A673 (cell line): ENCODE data around the gene CDH12. TPM values are rescaled to one million over a fixed set of nuclear protein-coding genes. Genes with fewer than 3 reads are reported as not detected.

ENCODE experiments used
- BruUV-seq: library from RNA; stranded (reverse); fragments of 400-500 nt; replicated peaks from 2 replicates; lab custom pipeline; 2021; lab: Mats Ljungman, UMichigan
- CTCF ChIA-PET: fragments of 300-600 bp; sonication (Branson Sonifier 250); formaldehyde crosslinking; loops from one replicate; lab custom pipeline; 2022; ENCODE audit warnings: antibody characterized with exemption; lab: Charles Lee
- POLR2A ChIA-PET: fragments of 300-600 bp; sonication (Branson Sonifier 250); formaldehyde crosslinking; loops from one replicate; lab custom pipeline; 2022; ENCODE audit warnings: antibody characterized with exemption; ENCODE audit not compliant: low non-redundant PET; lab: Charles Lee
- DNase-seq: peaks from one replicate; pipeline ENCODE4 v3.0.0-alpha.2; 2015; ENCODE audit warnings: low spot score
- H3K27ac ChIP-seq: fragments of 200-600 bp; sonication (generic); 2 replicates; pipeline ENCODE4 v1.5.1; 2016; ENCODE audit warnings: mixed run types, low read depth, mild to moderate bottlenecking, mixed read lengths, antibody characterized with exemption, low read length; ENCODE audit not compliant: poor library complexity, severe bottlenecking
- H3K27me3 ChIP-seq: fragments of 200-600 bp; sonication (generic); replicated peaks from 2 replicates; pipeline ENCODE4 v1.6.1; 2017; ENCODE audit warnings: mixed run types, low read depth, mild to moderate bottlenecking, mixed read lengths, antibody characterized with exemption, low read length; ENCODE audit not compliant: insufficient read depth, poor library complexity
- H3K36me3 ChIP-seq: fragments of 200-600 bp; sonication (generic); 2 replicates; pipeline ENCODE4 v1.6.1; 2016; ENCODE audit warnings: mixed run types, mild to moderate bottlenecking, mixed read lengths, antibody characterized with exemption, low read length; ENCODE audit not compliant: insufficient read depth, poor library complexity, severe bottlenecking
- H3K4me1 ChIP-seq: fragments of 200-600 bp; sonication (generic); 2 replicates; pipeline ENCODE4 v1.6.1; 2017; ENCODE audit warnings: mixed run types, mild to moderate bottlenecking, mixed read lengths, antibody characterized with exemption, low read length; ENCODE audit not compliant: insufficient read depth, poor library complexity, severe bottlenecking
- H3K4me3 ChIP-seq: fragments of 200-600 bp; sonication (generic); 2 replicates; pipeline ENCODE4 v1.5.1; 2016; ENCODE audit warnings: low read depth, mixed run types, mild to moderate bottlenecking, mixed read lengths, low read length; ENCODE audit not compliant: poor library complexity, severe bottlenecking
- H3K9me3 ChIP-seq: fragments of 200-600 bp; sonication (generic); 2 replicates; pipeline ENCODE4 v1.6.1; 2016; ENCODE audit warnings: mixed run types, low read depth, mild to moderate bottlenecking, mixed read lengths, antibody characterized with exemption, low read length; ENCODE audit not compliant: poor library complexity, severe bottlenecking
- CTCF ChIP-seq: fragments of 300-800, 200-600 bp; sonication (generic); conservative IDR thresholded peaks from 2 replicates; pipeline ENCODE4 v1.5.1; 2017; ENCODE audit warnings: low read depth, mild to moderate bottlenecking, antibody characterized with exemption, low read length, moderate library complexity, mixed read lengths
- EZH2 ChIP-seq: fragments of 200-600 bp; sonication (generic); IDR thresholded peaks from 2 replicates; pipeline ENCODE4 v1.6.1; 2017; ENCODE audit warnings: borderline replicate concordance, low read depth, mild to moderate bottlenecking, mixed read lengths, antibody characterized with exemption, low read length; ENCODE audit not compliant: poor library complexity, severe bottlenecking
- intact Hi-C: fragments of 100-400 bp; cut with micrococcal nuclease; formaldehyde crosslinking; loops from one replicate; pipeline ENCODE4 v1.10.0; 2022; ENCODE audit not compliant: unreplicated experiment
- total RNA-seq: library from RNA; stranded (reverse); gene quantifications from 2 replicates; pipeline ENCODE4 v1.2.3, GENCODE V29; 2021

Gene CDH12
- total RNA-seq, 1 experiment from 2014 or later, result 39.5 TPM

GRCh38 chr5:21807953-21808352 is 1045.2 kb downstream of the CDH12 start:
- no peak for TF ChIP-seq CTCF
- no peak for TF ChIP-seq EZH2
- Histone ChIP-seq H3K27ac (no peak overlapping the region), H3K9me3 (no peaks in the 10 kb centered on the region), H3K27me3 (no peaks in the 10 kb centered on the region), H3K4me1 (peaks cover 46% of the 10 kb centered on the region), H3K36me3 (no peaks in the 10 kb centered on the region), H3K4me3 (no peak overlapping the region)
- no TSS peak for BruUV-seq
- intact Hi-C loops, result no loop called here
- DNase-seq, result no peak
- ChIA-PET POLR2A (no interaction called here), CTCF (no interaction called here)

GRCh38 chr5:21806943-21807342 is 1046.2 kb downstream of the CDH12 start:
- intact Hi-C loops, result no loop called here
- POLR2A ChIA-PET, result no interaction called here
- H3K27me3 ChIP-seq, result no peaks in the 10 kb centered on the region
- no peak overlapping the region for H3K27ac ChIP-seq
- DNase-seq, result peak; percentile 74
- H3K4me3 ChIP-seq, result no peak overlapping the region
- TF ChIP-seq CTCF, result no peak
- TF ChIP-seq EZH2, result no peak
- peaks cover 36% of the 10 kb centered on the region for H3K4me1 ChIP-seq
- CTCF ChIA-PET, result no interaction called here
- no peaks in the 10 kb centered on the region for H3K9me3 ChIP-seq
- no TSS peak for BruUV-seq
- no peaks in the 10 kb centered on the region for H3K36me3 ChIP-seq

- no peak for TF ChIP-seq EZH2
- TF ChIP-seq CTCF, result no peak
- Histone ChIP-seq H3K9me3 (no peaks in the 10 kb centered on the region), H3K4me1 (peaks cover 30% of the 10 kb centered on the region), H3K27ac (no peak overlapping the region), H3K4me3 (no peak overlapping the region), H3K36me3 (no peaks in the 10 kb centered on the region), H3K27me3 (no peaks in the 10 kb centered on the region)
- intact Hi-C loops, result no loop called here
- no peak for DNase-seq
- ChIA-PET POLR2A (no interaction called here), CTCF (no interaction called here)
- BruUV-seq, result no TSS peak
Observed at GRCh38 chr5:21806271-21806670, 1046.9 kb downstream of the CDH12 start.
